Esophagus (tissue), 2 donors: ENCODE results near the gene GABRG3. TPM values are rescaled to one million over a fixed set of nuclear protein-coding genes. Genes with fewer than 3 reads are reported as not detected.

Source experiments
- H3K27ac ChIP-seq, 2 donors: one replicate each; pipeline ENCODE4 v1.5.1; 2013; ENCODE audit warnings: low read depth in 2 of 2, mild to moderate bottlenecking in 2 of 2, inconsistent platforms in 1 of 2, low read length in 1 of 2, moderate library complexity in 1 of 2
- H3K27me3 ChIP-seq, 2 donors: one replicate each; pipeline ENCODE4 v1.6.1; 2013; ENCODE audit warnings: low read length in 2 of 2, control low read depth in 1 of 2, mild to moderate bottlenecking in 1 of 2; ENCODE audit not compliant: insufficient read depth in 2 of 2, control insufficient read depth in 1 of 2
- H3K36me3 ChIP-seq, 2 donors: one replicate each; pipeline ENCODE4 v1.6.1; 2013; ENCODE audit warnings: low read length in 1 of 2; ENCODE audit not compliant: control insufficient read depth in 2 of 2, insufficient read depth in 2 of 2
- H3K4me1 ChIP-seq, 2 donors: one replicate each; pipeline ENCODE4 v1.6.1; 2013; ENCODE audit warnings: low read length in 1 of 2; ENCODE audit not compliant: control insufficient read depth in 2 of 2, insufficient read depth in 2 of 2
- H3K4me3 ChIP-seq, 2 donors: one replicate each; pipeline ENCODE4 v1.5.1; 2013; ENCODE audit warnings: low read length in 2 of 2, mild to moderate bottlenecking in 2 of 2, low read depth in 1 of 2, moderate library complexity in 1 of 2
- H3K9me3 ChIP-seq, 2 donors: one replicate each; pipeline ENCODE4 v1.6.1; 2013; ENCODE audit warnings: mild to moderate bottlenecking in 2 of 2, low read depth in 1 of 2, low read length in 1 of 2, moderate library complexity in 1 of 2; ENCODE audit not compliant: control insufficient read depth in 2 of 2, insufficient read depth in 1 of 2
- WGBS, 2 donors: extraction: QIAGEN DNeasy Blood & Tissue Kit; methylation state at CpG; one replicate each; pipeline ENCODE4 v1.1.7; 2013; 5-methylcytosine and 5-hydroxymethylcytosine counted together
- polyA plus RNA-seq, 2 donors: library from polyadenylated mRNA; stranded (reverse); fragments of 200-250 nt; gene quantifications; one replicate each; pipeline ENCODE4 v1.2.3, GENCODE V29; 2013
- donor health status: healthy with polysubstance abuse.
- donor health status: Bipolar disorder and iron deficiency.

Gene GABRG3
- polyA plus RNA-seq, 2 donors: not detected

- Histone ChIP-seq H3K27me3 (no peaks in the 10 kb centered on the region), H3K27ac (no peak overlapping the region), H3K36me3 (no peaks in the 10 kb centered on the region), H3K9me3 (no peaks in the 10 kb centered on the region), H3K4me1 (no peaks in the 10 kb centered on the region), H3K4me3 (no peak overlapping the region)
- WGBS, 2 donors: 95 to 97% methylated on average over 4 of the region's 4 CpGs
Measured at GRCh38 chr15:27429577-27429976, 458.6 kb downstream of the GABRG3 start.

- 67 to 69% methylated on average over 4 of the region's 4 CpGs for whole genome bisulfite sequencing, 2 donors
- Histone ChIP-seq H3K27ac (no peak overlapping the region), H3K9me3 (no peaks in the 10 kb centered on the region), H3K4me1 (no peaks in the 10 kb centered on the region), H3K4me3 (no peak overlapping the region), H3K36me3 (no peaks in the 10 kb centered on the region), H3K27me3 (no peaks in the 10 kb centered on the region)
Measured at GRCh38 chr15:27433604-27434003, 462.6 kb downstream of the GABRG3 start.

GRCh38 chr15:27438403-27439375 lies 467.7 kb downstream of the GABRG3 start:
- Histone ChIP-seq H3K27ac (no peak overlapping the region), H3K27me3 (no peaks in the 10 kb centered on the region)
- WGBS, 2 donors: 45 to 55% methylated on average over 15 of the region's 15 CpGs

GRCh38 chr15:27441120-27441519 lies 470.1 kb downstream of the GABRG3 start:
- Histone ChIP-seq H3K4me3 (no peak overlapping the region), H3K27me3 (no peaks in the 10 kb centered on the region), H3K4me1 (no peaks in the 10 kb centered on the region), H3K36me3 (no peaks in the 10 kb centered on the region), H3K9me3 (peaks cover 0 to 2% of the 10 kb centered on the region in 2 donors), H3K27ac (no peak overlapping the region)
- 57 to 73% methylated on average over 2 of the region's 2 CpGs for WGBS, 2 donors

More at GRCh38 chr15:27438403-27439375, 467.7 kb downstream of the GABRG3 start:
- peaks cover 0 to 2% of the 10 kb centered on the region in 2 donors for H3K9me3 ChIP-seq
- no peak overlapping the region for H3K4me3 ChIP-seq
- no peaks in the 10 kb centered on the region for H3K4me1 ChIP-seq
- H3K36me3 ChIP-seq: no peaks in the 10 kb centered on the region

- Histone ChIP-seq H3K4me3 (no peak overlapping the region), H3K9me3 (no peaks in the 10 kb centered on the region), H3K27me3 (no peaks in the 10 kb centered on the region), H3K27ac (peak overlapping the region in 1 of 2 donors; percentile 74), H3K36me3 (no peaks in the 10 kb centered on the region), H3K4me1 (no peaks in the 10 kb centered on the region)
- 62 to 66% methylated on average over 5 of the region's 5 CpGs for WGBS, 2 donors
Measured at GRCh38 chr15:27448234-27448633, 477.3 kb downstream of the GABRG3 start.

- 23 to 29% methylated on average over 4 of the region's 4 CpGs for WGBS, 2 donors
- H3K9me3 ChIP-seq: no peaks in the 10 kb centered on the region
Measured at GRCh38 chr15:27448986-27449385, 478.0 kb downstream of the GABRG3 start.

GRCh38 chr15:27449941-27450340 lies 479.0 kb downstream of the GABRG3 start:
- H3K27ac ChIP-seq: peak overlapping the region; percentile 41 to 83
- H3K4me3 ChIP-seq: peak overlapping the region in 1 of 2 donors; percentile 19
- 29 to 44% methylated on average over 5 of the region's 5 CpGs for WGBS, 2 donors
- H3K27me3 ChIP-seq: no peaks in the 10 kb centered on the region
- peaks cover 0 to 2% of the 10 kb centered on the region in 2 donors for H3K4me1 ChIP-seq
- H3K9me3 ChIP-seq: no peaks in the 10 kb centered on the region
- H3K36me3 ChIP-seq: no peaks in the 10 kb centered on the region

More at GRCh38 chr15:27448986-27449385, 478.0 kb downstream of the GABRG3 start:
- Histone ChIP-seq H3K4me1 (peaks cover 0 to 2% of the 10 kb centered on the region in 2 donors), H3K36me3 (no peaks in the 10 kb centered on the region), H3K4me3 (no peak overlapping the region), H3K27me3 (no peaks in the 10 kb centered on the region), H3K27ac (peak overlapping the region; percentile 64 to 74)

- no peak overlapping the region for H3K27ac ChIP-seq
- no peaks in the 10 kb centered on the region for H3K36me3 ChIP-seq
- no peaks in the 10 kb centered on the region for H3K27me3 ChIP-seq
- H3K9me3 ChIP-seq: no peaks in the 10 kb centered on the region
- peaks cover 0 to 2% of the 10 kb centered on the region in 2 donors for H3K4me1 ChIP-seq
- no peak overlapping the region for H3K4me3 ChIP-seq
- 50 to 56% methylated on average over 13 of the region's 13 CpGs for WGBS, 2 donors
Measured at GRCh38 chr15:27454281-27455075, 483.5 kb downstream of the GABRG3 start.

- H3K4me1 ChIP-seq: peaks cover 0 to 2% of the 10 kb centered on the region in 2 donors
- H3K9me3 ChIP-seq: no peaks in the 10 kb centered on the region
- WGBS, 2 donors: 75 to 84% methylated on average over 6 of the region's 6 CpGs
Measured at GRCh38 chr15:27456807-27457206, 485.8 kb downstream of the GABRG3 start.

More at GRCh38 chr15:27456807-27457206, 485.8 kb downstream of the GABRG3 start:
- no peak overlapping the region for H3K4me3 ChIP-seq
- no peaks in the 10 kb centered on the region for H3K36me3 ChIP-seq
- no peak overlapping the region for H3K27ac ChIP-seq
- no peaks in the 10 kb centered on the region for H3K27me3 ChIP-seq
